Adipose tissue (tissue), 3 donors: Measurements from ENCODE around the gene LRP8. TPM values are rescaled to one million over a fixed set of nuclear protein-coding genes. Genes with fewer than 3 reads are reported as not detected.

ENCODE experiments used
- H3K27ac ChIP-seq: one replicate; pipeline ENCODE4 v1.5.1; 2013; ENCODE audit warnings: low read depth, low read length
- WGBS, 3 donors: extraction: QIAGEN DNeasy Blood & Tissue Kit; methylation state at CpG; one replicate each; pipeline ENCODE4 v1.1.7; 2013; 5-methylcytosine and 5-hydroxymethylcytosine counted together
- polyA plus RNA-seq, 3 donors: library from polyadenylated mRNA; stranded (reverse); fragments of 200-250 nt; gene quantifications; one replicate each; pipeline ENCODE4 v1.2.3, GENCODE V29; 2013
- donor health status: healthy with polysubstance abuse.
- donor health status: Bipolar disorder and iron deficiency.
- donor health status: healthy.

The LRP8 gene
- polyA plus RNA-seq, 3 donors, result 0.67 to 3.1 (median 0.75) TPM

DNA sequence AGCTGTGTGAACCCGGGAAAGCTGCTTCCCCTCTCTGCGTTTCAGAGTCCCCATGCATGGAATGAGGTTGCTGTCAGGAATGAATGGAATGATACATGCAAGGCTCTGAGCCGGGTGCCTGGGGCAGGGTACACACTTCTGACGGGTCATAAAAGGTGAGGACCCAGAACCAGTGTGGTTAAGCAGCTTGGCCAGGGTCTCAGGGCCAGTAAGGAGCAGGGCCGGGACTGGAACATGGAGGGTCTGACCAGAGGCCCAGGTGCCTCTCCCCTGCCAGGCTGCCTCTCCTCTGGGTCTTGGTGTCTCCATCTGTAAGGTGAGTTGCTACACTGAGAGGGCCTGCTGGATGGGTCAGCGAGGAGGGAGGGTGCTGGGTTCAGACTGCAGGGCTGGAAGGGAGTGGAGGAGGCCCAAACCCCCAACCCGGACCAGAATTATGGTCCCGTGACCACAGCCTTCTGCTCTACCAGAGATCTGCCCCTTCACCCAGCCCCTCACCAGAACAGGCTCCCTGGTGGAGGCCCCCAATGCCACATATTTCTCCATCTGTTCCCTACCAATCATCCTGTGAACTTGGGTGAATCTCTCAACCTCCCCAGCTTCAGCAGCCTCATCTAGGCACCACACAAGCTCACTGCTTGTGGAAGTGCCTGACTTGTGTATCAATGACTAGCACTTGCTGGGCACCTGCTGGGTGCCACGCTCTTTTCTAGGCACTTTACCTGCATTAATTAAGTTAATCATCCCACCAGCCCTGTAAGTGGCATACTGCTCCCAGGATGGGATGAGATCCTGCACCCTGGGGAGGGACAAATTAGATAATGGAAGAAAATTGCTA is 16.2 kb upstream of the LRP8 start:
- no peak overlapping the region for H3K27ac ChIP-seq
- 80 to 85% (median 81%) methylated on average over 9 of the region's 9 CpGs for WGBS, 3 donors

DNA sequence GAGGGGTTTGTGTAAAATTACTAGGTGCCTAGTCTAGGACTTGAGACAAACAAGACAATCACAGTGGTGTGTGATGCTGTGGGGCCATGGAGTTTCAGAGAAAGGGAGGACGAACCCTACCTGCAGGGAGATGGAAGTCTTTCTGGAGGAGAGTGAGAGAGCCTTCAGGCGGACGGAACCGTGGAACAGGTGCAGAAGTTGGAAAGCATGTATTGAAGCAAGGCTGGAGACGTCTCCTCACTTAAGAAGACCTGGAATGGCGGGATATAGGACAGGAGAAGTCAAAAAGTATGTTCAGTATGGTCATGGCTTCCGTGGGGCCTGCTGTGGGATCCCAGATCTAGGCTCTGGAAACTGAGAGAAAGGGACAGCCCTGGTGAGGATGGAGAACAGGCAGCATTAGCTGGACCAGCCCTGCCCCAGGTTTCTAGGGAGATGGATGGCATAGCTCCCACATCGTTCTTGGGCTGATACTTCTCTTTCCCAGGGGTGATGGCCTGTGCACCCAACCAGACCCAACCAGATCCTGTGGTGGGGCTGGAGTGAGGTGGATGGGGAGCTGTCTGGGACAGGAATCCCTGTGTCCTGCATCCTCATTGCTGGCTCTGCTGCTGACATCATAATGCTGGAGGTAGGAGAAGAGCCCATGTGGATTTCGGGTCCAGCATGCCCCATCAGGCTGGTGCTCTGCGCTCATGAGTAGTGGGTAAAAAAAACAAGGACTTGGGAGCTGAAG is 15.0 kb upstream of the LRP8 start:
- WGBS, 3 donors, result 82 to 93% (median 86%) methylated on average over 10 of the region's 10 CpGs
- H3K27ac ChIP-seq, result no peak overlapping the region

DNA sequence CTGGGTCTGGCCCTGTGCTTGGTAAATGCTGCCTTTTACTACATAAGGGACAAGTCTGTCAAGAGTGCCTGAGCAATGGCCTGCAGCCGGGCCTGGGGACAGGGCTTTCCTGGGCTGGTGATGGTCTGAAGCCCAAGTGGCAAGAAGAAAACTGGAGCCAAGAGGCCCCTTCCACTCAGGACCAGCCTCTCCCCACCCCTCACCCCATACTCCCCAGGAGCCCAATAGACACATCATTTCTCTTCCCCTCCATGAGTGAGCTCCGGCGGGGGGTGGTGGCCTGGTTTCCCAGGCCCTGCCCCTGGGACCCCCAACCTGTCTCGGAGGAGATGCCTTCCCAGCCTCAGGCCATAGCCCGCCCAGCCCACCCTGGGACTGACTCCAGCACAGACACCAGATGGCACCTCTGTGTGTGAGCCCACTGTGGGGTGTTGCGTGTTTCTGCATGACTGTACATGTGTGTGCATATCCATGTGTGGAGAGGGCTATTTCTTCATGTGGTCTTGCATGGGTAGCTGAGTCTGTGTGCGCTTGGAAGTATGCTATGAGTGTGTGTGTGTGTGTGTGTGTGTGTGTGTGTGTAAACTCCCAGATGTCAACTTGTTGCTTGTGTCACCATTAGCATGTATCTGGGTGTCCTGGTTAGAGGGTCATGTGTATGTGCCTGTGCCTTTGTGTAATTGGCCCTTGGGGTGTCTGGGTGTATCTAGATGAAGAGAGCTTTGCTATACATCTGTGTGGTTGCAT is 14.3 kb upstream of the LRP8 start:
- no peak overlapping the region for H3K27ac ChIP-seq
- WGBS, 3 donors, result 85 to 93% (median 88%) methylated on average over 7 of the region's 7 CpGs

DNA sequence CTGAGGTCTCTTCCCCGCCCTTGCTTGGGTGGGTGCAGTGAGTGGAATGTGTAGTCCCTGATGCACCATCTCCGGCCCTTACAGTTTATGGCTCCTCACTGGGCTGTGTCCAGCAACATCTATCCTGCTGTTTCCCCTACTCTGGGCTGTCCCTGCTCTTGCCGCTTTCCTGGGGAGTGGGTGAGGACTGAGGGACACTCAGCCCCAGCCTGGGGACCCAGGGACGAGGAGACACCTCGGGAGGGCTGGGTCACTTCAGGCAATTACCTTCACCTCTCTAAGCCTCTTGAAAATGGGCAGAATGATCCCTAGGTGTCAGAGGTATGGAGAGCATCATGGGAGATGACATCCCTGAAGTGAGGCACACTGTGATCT is 13.6 kb upstream of the LRP8 start:
- no peak overlapping the region for H3K27ac ChIP-seq
- 67 to 91% (median 81%) methylated on average over 5 of the region's 5 CpGs for WGBS, 3 donors

DNA sequence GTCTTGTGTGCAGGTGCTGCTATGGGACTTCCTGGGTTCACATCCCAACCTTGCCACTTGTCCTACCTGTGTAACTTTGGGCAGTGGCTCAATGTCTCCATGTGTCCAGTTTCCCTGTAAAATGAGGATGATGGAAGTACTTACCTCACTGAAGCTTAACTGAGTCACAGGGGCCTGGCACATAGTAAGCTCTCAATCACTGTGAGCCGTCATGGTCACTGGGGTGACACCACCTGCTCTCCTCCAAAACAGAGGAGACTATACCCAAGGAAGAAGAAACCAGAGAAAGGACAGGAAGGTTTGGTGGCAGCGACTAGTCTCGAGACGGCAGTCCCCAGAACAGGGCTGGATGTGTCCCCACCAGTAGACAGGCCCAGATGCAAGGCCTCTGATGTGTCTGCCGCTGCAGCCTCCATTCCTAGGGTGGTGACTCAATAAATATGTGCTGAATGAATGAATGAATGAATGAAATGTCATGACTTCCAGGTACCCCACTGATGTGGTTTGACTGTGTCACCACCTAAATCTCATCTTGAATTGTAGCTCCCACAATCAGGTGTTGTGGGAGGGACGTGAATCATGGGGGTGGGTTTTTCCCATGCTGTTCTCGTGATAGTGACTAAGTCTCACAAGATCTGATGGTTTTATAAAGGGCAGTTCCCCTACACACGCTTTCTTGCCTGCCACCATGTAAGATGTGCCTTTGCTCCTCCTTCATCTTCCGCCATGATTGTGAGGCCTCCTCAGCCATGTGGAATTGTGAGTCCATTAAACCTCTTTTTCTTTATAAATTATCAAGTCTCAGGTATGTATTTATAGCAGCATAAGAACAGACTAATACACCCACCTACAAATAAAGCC is 13.0 kb upstream of the LRP8 start:
- WGBS, 3 donors, result 92 to 94% (median 92%) methylated on average over 9 of the region's 9 CpGs
- no peak overlapping the region for H3K27ac ChIP-seq

DNA sequence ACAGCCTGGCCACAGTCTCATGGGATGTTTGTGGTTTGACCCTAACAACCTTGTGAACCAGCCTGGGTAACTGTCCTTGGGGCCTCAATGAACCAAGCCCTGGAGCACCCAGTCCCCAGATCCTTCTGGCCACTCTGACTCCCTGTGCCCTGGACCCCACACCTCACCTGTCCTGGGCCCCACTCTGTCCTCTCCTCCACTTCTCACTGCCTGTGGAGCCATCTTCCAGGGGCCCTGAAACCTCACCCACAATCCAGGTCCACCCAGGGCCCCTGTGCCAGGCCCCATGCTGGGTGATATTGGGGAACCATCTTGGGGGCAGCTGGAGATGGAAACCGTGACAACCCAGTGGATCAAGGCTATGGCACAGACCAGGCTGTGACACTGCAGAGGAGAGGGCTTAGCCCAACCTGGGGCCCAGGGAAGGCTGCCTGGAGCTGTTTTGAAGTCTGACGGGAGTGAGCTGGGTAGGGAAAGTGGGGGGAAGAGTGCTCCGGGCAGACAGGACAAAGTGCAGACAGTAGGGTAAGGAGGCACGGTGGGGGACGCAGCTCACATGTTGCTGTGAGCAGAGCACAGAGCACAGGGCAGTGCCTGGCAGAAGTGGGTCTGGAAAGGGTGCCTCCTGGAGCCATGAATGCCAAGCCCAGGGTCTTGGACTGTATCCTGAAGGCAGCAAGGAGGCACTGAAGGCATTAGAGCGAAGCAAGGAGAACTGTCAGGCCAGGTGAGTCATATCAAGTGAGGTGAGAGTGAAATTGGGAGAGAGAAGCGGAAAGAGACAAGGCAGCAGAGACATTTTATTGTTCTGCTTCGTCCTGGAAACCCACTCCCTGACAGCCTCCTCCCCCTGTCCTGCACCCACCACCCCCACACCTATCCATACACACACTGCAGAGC is 12.1 kb upstream of the LRP8 start:
- no peak overlapping the region for H3K27ac ChIP-seq
- WGBS, 3 donors, result 72 to 77% (median 72%) methylated on average over 8 of the region's 8 CpGs

DNA sequence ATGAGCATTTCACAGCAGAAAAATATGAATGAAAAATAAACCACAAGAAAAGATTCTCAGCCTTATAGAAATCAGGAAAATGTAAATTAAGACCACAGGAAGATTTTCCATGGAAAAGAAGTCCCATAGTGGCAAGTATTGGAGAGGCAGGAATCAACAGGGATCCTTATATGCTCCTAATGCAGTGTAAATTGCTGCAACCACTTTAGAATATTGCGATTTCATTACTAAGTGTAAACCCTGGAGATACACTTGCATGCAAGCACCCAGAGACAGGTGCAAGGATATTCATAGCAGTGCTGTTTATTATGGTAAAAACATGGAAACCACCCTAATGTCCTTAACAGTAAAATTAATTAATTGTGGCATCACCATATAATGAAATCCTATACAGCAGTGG is 10.6 kb upstream of the LRP8 start:
- WGBS, 3 donors, result 83 to 93% (median 92%) methylated on average over 1 of the region's 1 CpG

DNA sequence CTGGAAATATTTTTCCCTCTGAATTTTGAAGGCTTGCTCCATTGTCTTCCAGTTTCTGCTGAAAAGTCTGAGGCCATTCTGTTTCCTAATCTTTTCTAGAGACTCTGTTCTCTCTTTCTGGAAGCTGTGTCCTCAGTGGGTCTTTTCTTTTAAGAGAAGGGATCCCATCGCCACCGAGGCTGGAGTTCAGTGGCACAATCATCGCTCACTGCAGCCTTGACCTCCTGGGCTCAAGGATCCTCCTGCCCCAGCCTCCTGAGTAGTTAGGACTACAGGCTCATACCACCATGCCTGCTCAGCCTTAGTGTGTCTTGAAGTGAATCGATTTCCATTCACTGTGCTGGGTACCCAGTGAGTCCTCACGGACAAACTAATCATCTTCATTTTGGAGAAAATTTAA is 9.6 kb upstream of the LRP8 start:
- 86 to 93% (median 91%) methylated on average over 5 of the region's 5 CpGs for WGBS, 3 donors

More for the DNA sequence above, 10.6 kb upstream of the LRP8 start:
- H3K27ac ChIP-seq, result no peak overlapping the region

DNA sequence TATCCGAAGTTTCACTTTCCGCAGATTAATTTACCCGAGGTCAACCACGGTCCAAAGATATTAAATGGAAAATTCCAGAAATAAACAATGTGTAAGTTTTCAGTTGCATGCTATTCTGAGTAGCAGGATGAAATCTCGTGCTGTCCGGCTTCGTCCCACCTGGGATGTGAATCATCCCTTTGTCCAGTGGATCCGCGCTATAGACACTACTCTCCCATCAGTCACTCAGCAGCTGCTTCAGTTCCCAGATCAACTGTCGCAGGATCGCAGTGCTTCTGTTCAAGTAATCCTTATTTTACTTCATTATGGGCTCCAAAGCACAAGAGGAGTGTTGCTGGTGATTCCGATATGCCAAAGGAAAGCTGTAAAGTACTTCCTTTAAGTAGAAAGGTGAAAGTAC is 8.3 kb upstream of the LRP8 start:
- WGBS, 3 donors, result 48 to 83% (median 81%) methylated on average over 12 of the region's 12 CpGs
- no peak overlapping the region for H3K27ac ChIP-seq

More for the DNA sequence above, 9.6 kb upstream of the LRP8 start:
- no peak overlapping the region for H3K27ac ChIP-seq

DNA sequence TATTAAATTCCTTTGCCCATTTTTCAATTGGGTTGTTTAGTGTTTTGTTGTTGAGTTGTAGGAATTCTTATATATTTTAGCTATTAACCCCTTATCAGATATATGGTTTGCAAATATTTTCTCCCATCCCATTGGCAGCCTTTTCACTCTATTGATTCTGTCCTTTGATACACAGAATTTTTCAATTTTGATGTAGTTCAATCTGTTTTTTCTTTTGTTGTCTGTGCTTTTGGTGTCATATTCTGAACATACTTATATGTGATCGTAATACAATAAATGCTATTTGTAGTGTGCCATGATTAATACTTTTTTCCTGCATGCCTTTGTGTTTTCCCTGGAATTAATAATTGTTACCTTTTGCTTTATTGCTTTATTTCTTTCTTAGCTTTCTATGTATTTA is 7.8 kb upstream of the LRP8 start:
- H3K27ac ChIP-seq, result no peak overlapping the region
- WGBS, 3 donors, result 79 to 97% (median 88%) methylated on average over 1 of the region's 1 CpG

DNA sequence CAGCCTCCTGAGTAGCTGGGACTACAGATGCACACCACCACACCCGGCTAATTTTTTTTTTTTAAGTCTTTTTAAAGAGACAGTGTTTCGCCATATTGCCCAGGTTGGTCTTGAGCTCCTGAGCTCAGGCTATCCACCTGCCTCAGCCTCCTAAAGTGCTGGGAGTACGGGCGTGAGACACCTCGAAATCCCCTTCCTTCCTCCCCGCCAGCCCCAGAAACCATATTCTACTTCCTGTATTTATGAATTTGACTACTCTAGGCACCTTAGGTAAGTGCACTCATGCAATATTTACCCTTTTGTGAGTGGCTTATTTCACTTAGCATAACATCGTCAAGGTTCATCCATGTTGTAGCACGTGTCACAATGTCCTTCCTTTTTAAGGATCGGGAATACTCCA is 6.9 kb upstream of the LRP8 start:
- no peak overlapping the region for H3K27ac ChIP-seq
- 52 to 70% (median 55%) methylated on average over 9 of the region's 9 CpGs for WGBS, 3 donors

DNA sequence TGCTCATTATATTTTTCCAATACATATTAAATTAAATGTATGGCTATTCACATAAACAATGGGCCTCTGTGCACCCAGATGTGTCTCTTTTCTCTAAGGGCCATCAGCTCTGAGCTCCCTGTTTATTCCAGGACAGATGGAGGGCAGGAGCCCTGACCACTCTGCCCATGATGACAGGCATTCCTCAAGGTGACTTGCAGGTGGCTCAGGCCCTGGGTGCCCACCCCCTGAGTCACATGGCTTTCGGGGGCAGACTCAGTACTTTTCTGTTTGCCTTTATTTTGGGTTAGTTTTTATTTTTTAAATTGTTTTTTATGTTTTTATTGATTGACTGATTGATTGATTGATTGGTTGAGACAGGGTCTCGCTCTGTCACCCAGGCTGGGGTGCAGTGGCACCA is 6.4 kb upstream of the LRP8 start:
- WGBS, 3 donors, result 70 to 91% (median 83%) methylated on average over 2 of the region's 2 CpGs
- H3K27ac ChIP-seq, result no peak overlapping the region

DNA sequence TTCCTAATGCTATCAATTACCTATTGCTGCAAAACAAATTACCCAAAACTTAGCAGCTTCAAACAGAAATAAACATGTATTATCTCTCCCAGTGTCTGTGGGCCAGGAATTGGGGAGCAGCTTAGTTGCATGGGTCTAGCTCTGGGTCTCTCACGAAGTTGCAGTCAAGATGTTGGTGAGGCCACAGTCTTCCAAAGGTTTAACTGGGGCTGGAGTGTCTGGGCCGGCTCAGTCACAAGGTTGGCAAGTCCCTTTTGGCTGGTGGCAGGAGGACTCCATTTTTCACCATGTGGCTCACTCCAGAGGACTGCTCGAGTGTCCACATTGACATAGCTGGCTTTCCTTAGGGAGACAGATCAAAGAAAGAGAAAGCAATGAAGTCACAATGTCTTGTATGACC is 5.0 kb upstream of the LRP8 start:
- WGBS, 3 donors, result 72 to 78% (median 78%) methylated on average over 3 of the region's 3 CpGs

DNA sequence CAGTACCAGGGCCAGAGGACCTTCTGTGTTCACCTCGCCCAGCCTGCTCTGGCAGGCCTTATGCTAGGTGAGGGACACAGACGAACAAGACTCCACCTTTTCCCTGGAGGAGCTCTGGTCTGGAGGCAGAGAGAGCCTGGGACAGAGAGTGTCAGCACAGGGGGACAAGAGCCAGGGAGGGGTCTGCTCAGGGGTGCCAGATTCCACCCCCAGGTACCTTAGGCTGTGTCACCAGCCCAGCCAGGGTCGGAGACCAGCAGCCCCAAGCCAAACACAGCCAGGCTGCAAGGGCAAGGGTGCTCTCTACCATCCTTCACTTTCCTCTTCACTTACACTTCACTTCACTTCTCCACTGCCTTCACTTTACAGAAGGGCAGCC is 4.3 kb upstream of the LRP8 start:
- 81 to 92% (median 91%) methylated on average over 3 of the region's 3 CpGs for WGBS, 3 donors
- H3K27ac ChIP-seq, result no peak overlapping the region

More for the DNA sequence above, 5.0 kb upstream of the LRP8 start:
- H3K27ac ChIP-seq, result no peak overlapping the region

DNA sequence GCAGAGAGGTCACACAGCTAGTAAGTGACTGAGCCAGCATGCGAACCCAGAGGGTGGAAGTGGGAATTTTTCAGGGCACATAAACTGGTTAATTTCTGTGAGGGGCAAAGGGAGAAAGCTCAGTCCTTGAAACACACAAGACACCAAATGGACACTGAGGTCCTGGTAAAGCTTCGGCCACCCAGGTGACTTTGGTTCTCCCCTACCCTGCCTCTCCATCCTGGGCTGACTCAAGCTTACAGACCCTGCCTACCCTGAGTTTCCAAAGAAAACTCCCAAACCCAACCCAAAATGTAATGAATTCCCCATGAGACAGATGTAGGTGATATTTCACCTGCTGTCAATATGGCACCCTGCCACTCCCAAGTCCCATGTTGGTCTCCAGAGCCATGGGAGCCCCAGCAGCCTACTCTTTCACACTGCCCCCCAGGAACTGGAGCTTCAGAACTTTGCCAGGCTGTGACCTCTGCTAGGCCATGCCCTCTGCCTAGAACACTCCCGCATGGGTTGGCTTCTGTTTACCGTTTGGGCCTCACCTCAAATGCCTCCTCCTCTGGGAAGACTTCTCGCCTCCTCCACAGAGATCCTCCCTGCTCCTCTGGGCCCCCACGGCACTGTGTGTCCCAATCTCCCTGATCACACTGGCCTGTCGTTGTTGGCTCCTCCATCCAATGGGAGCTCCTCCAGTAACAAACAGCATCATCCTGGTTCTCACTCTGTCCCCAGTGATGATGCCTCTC is 3.7 kb upstream of the LRP8 start:
- H3K27ac ChIP-seq, result no peak overlapping the region
- 87 to 91% (median 88%) methylated on average over 7 of the region's 7 CpGs for WGBS, 3 donors

DNA sequence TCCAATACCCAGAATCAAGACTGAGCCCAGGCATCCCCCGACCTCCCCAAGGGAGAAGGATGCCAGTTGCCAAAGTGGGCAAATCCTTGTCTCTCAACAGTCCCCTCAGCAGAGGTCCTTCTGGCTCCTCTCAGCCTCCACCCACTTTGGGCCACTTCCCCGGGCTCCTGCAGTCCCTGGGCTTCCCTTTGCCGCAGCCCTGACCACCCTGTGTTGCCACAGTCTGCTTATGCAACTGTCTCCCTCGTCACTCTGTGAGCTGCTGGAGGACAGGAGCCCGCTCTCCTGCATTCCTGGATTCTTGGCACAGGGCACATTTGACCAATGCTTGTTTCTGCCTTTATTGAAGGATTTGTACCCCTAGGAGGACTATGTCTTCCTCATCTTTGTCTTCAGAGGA is 2.9 kb upstream of the LRP8 start:
- 53 to 72% (median 53%) methylated on average over 5 of the region's 5 CpGs for WGBS, 3 donors
- H3K27ac ChIP-seq, result no peak overlapping the region
